GM12878 (cell line): Measurements from ENCODE around the gene ARHGDIG. TPM values are rescaled to one million over a fixed set of nuclear protein-coding genes. Genes with fewer than 3 reads are reported as not detected.
A peak's percentile ranks its signal among the peaks of the same experiment; 100 is the strongest.

Source experiments
- ATAC-seq: fragments of 200-7000 bp; cut with Tn5 transposase; 3 replicates; pipeline ENCODE4 v1.9.1; 2020; ENCODE audit warnings: mild to moderate bottlenecking, moderate library complexity
- BruUV-seq: library from RNA; stranded (reverse); fragments of 400-500 nt; replicated peaks from 2 replicates; lab custom pipeline; 2021; lab: Mats Ljungman, UMichigan
- CTCF ChIA-PET: fragments of 300-600 bp; sonication (Branson Sonifier 250); formaldehyde crosslinking; extraction: SDS; loops from one replicate; lab custom pipeline; 2021; ENCODE audit warnings: inconsistent platforms; lab: Yijun Ruan, JAX
- POLR2A ChIA-PET: fragments of 350-600 bp; formaldehyde crosslinking; extraction: SDS; loops from one replicate; lab custom pipeline; 2021; ENCODE audit warnings: inconsistent platforms; lab: Charles Lee
- RAD21 ChIA-PET: fragments of 300-600 bp; sonication (Branson Sonifier 250); formaldehyde crosslinking; loops from one replicate; lab custom pipeline; 2023; ENCODE audit warnings: antibody characterized with exemption; ENCODE audit not compliant: unreplicated experiment; lab: Charles Lee
- SMC1A ChIA-PET: fragments of 300-600 bp; sonication (Branson Sonifier 250); formaldehyde crosslinking; loops from one replicate; lab custom pipeline; 2023; ENCODE audit not compliant: unreplicated experiment, uncharacterized antibody; lab: Charles Lee
- DNase-seq: peaks from one replicate; pipeline ENCODE4 v3.0.0-alpha.2; 2011; ENCODE audit warnings: low read depth, low spot score
- FAIRE-seq: peaks from 3 replicates; lab custom pipeline; 2011; peaks lifted over from hg19 to GRCh38; lab: Jason Lieb, UNC
- H2AFZ ChIP-seq: 2 replicates; pipeline ENCODE4 v1.6.0; 2011; ENCODE audit warnings: low read depth, low read length, control low read depth; ENCODE audit not compliant: control insufficient read depth
- H3K27ac ChIP-seq: 2 replicates; pipeline ENCODE4 v1.5.1; 2011; ENCODE audit warnings: control low read depth; ENCODE audit not compliant: control insufficient read depth, insufficient read depth
- H3K27me3 ChIP-seq, 2 experiments: replicated peaks in 1 of 2; 2 replicates each; pipeline versions ENCODE4 v1.6.0 to v1.6.1; 2011; ENCODE audit warnings: low read length in 1 of 2; ENCODE audit not compliant: control insufficient read depth in 2 of 2, insufficient read depth in 2 of 2
- H3K36me3 ChIP-seq, 2 experiments: 2 replicates each; pipeline ENCODE4 v1.5.1; 2011; ENCODE audit warnings: low read length in 1 of 2; ENCODE audit not compliant: control insufficient read depth in 2 of 2, insufficient read depth in 2 of 2
- H3K4me1 ChIP-seq: 2 replicates; pipeline ENCODE4 v1.6.1; 2011; ENCODE audit warnings: mild to moderate bottlenecking, low read length, moderate library complexity, mixed read lengths; ENCODE audit not compliant: control insufficient read depth, insufficient read depth
- H3K4me2 ChIP-seq: 2 replicates; pipeline ENCODE4 v1.6.0; 2011; ENCODE audit warnings: control low read depth; ENCODE audit not compliant: control insufficient read depth, insufficient read depth
- H3K4me3 ChIP-seq: fragments of 200-600 bp; sonication (generic); 2 replicates; pipeline ENCODE4 v1.5.1; 2016
- H3K79me2 ChIP-seq: 2 replicates; pipeline ENCODE4 v1.6.0; 2011; ENCODE audit warnings: low read length; ENCODE audit not compliant: control insufficient read depth, insufficient read depth
- H3K9ac ChIP-seq: 2 replicates; pipeline ENCODE4 v1.8.0; 2011; ENCODE audit warnings: low read length, control low read depth, mixed read lengths; ENCODE audit not compliant: control insufficient read depth, insufficient read depth
- H3K9me3 ChIP-seq: replicated peaks from 3 replicates; pipeline ENCODE4 v1.5.1; 2011; ENCODE audit warnings: mild to moderate bottlenecking, low read length; ENCODE audit not compliant: control insufficient read depth, insufficient read depth
- H4K20me1 ChIP-seq: 2 replicates; pipeline ENCODE4 v1.6.0; 2011; ENCODE audit not compliant: control insufficient read depth, insufficient read depth
- CEBPZ ChIP-seq: fragments of 150-350 bp; IDR thresholded peaks from 2 replicates; pipeline ENCODE4 v1.6.1; 2016; ENCODE audit warnings: low read depth, low read length
- EZH2 ChIP-seq: IDR thresholded peaks from 2 replicates; pipeline ENCODE4 v1.6.1; 2012; ENCODE audit warnings: low read depth, mild to moderate bottlenecking, control low read depth, inconsistent platforms, low read length, borderline replicate concordance; ENCODE audit not compliant: control insufficient read depth
- NR2C2 ChIP-seq: IDR thresholded peaks from 2 replicates; pipeline ENCODE4 v1.6.1; 2011; ENCODE audit warnings: borderline replicate concordance, low read depth; ENCODE audit not compliant: control insufficient read depth, insufficient read length
- NR2F1 ChIP-seq: fragments of 450-650 bp; conservative IDR thresholded peaks from 2 replicates; pipeline ENCODE4 v1.6.1; 2017; ENCODE audit warnings: mild to moderate bottlenecking
- RAD21 ChIP-seq: IDR thresholded peaks from 2 replicates; pipeline ENCODE4 v1.6.1; 2011; ENCODE audit warnings: mild to moderate bottlenecking, low read depth, low read length, moderate library complexity; ENCODE audit not compliant: insufficient read depth
- TCF3 ChIP-seq: IDR thresholded peaks from 2 replicates; pipeline ENCODE4 v1.6.1; 2012; ENCODE audit warnings: low read depth, mild to moderate bottlenecking, low read length, borderline replicate concordance; ENCODE audit not compliant: insufficient read depth
- ZNF207 ChIP-seq: fragments of 450-650 bp; IDR thresholded peaks from 2 replicates; pipeline ENCODE4 v1.6.1; 2014; ENCODE audit warnings: antibody characterized with exemption, mild to moderate bottlenecking, borderline replicate concordance
- ZZZ3 ChIP-seq: IDR thresholded peaks from 2 replicates; pipeline ENCODE4 v1.6.1; 2011; ENCODE audit warnings: low read depth; ENCODE audit not compliant: control insufficient read depth, insufficient read length
- WGBS: methylation state at CpG from one replicate; pipeline ENCODE4 v1.1.6; 2016; ENCODE audit warnings: low lambda C conversion rate; ENCODE audit not compliant: insufficient replicate concordance, insufficient coverage; ENCODE audit errors: missing lambda C conversion rate; 5-methylcytosine and 5-hydroxymethylcytosine counted together
- in situ Hi-C: fragments of 300-500 bp; cut with MboI; formaldehyde crosslinking; loops from 9 replicates; pipeline ENCODE4 v1.14.3; 2018; ENCODE audit warnings: mixed read lengths
- intact Hi-C: fragments of 100-400 bp; cut with micrococcal nuclease; formaldehyde crosslinking; loops from one replicate; pipeline ENCODE4 v1.14.2; 2022; ENCODE audit not compliant: unreplicated experiment
- polyA plus RNA-seq, 11 experiments: library from polyadenylated mRNA; depleted of rRNA in 4 of 11; unstranded in 6 of 11; stranded (reverse) in 5 of 11; fragments of >200 nt; fragmentation: Nextera tagmentation in 4 of 11; fragmentation: Illumina TruSeq in 1 of 11; extraction: Ambion mirVana in 4 of 11; extraction: Trizol in 1 of 11; gene quantifications; 1 replicate in 1 of 11; 2 replicates in 10 of 11; pipeline versions ENCODE4 v1.2.1 to v1.2.3, GENCODE V29; 2011 to 2016; ENCODE audit warnings: inconsistent platforms in 2 of 11, missing spikeins in 2 of 11, low read depth in 1 of 11
- total RNA-seq, 4 experiments: library from RNA; depleted of rRNA in 3 of 4; stranded (reverse); fragments of >200 nt in 3 of 4; fragmentation: Illumina TruSeq in 1 of 4; extraction: Trizol in 1 of 4; gene quantifications; 2 replicates each; pipeline versions ENCODE4 v1.2.1 to v1.2.3, GENCODE V29; 2013 to 2021
- TF ChIP-seq, protein P1 (sequence below): IDR thresholded peaks from 2 replicates; pipeline ENCODE4 v1.6.1; 2012; ENCODE audit warnings: low read depth, low read length, improper control_type of control experiment
- TF ChIP-seq, protein P2 (sequence below): IDR thresholded peaks from 2 replicates; pipeline ENCODE4 v1.6.1; 2012; ENCODE audit warnings: low read length, inconsistent platforms
- TF ChIP-seq, protein P3 (sequence below): fragments of 150-350 bp; IDR thresholded peaks from 2 replicates; pipeline ENCODE4 v1.6.1; 2014; ENCODE audit warnings: mild to moderate bottlenecking, low read depth, low read length
- TF ChIP-seq, protein P4 (sequence below): IDR thresholded peaks from 2 replicates; pipeline ENCODE4 v1.6.1; 2011; ENCODE audit warnings: borderline replicate concordance, low read depth, mild to moderate bottlenecking, moderate library complexity, mixed read lengths, low read length; ENCODE audit not compliant: insufficient read depth; ENCODE audit errors: extremely low read length

ARHGDIG gene
- total and polyA plus RNA-seq, 10 of the 15 experiments (the other 5 are each of a cell fraction or from before 2014, with no cell fraction given) = not detected

- TF ChIP-seq, protein P1, sequence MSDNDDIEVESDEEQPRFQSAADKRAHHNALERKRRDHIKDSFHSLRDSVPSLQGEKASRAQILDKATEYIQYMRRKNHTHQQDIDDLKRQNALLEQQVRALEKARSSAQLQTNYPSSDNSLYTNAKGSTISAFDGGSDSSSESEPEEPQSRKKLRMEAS = peak; percentile 10; the same call in 1 of the 2 replicates
Observed at GRCh38 chr16:234468-235305, 45.7 kb upstream of the ARHGDIG start, which contains the start of gene FAM234A (continued).

GRCh38 chr16:239948-240277, 40.5 kb upstream of the ARHGDIG start:
- Histone ChIP-seq H2AFZ (no peak overlapping the region), H3K9ac (no peak overlapping the region), H4K20me1 (no peaks in the 10 kb centered on the region), H3K9me3 (no peaks in the 10 kb centered on the region), H3K36me3 (no peaks in the 10 kb centered on the region; a peak in 1 of 4 replicates), H3K79me2 (peaks cover 5% of the 10 kb centered on the region), H3K27me3 (no peaks in the 10 kb centered on the region), H3K4me2 (peak overlapping the region; percentile 45; the same call in 1 of the 2 replicates), H3K4me1 (peaks cover 23% of the 10 kb centered on the region), H3K27ac (peak overlapping the region; percentile 5; the same call in 1 of the 2 replicates), H3K4me3 (no peak overlapping the region)
- ChIA-PET SMC1A (interaction anchor here (0.7 to 2.1 kb wide), 7 partner anchors 9 to 1599 kb away, joined by 3 to 10 read pairs (median 4); partner anchors contain the start of gene LUC7L), RAD21 (interaction anchor here (1.4 kb wide), 1 partner anchor 109 kb away, joined by 5 read pairs; no protein-coding TSS in a partner anchor), CTCF (interaction anchor here (1.5 to 2.0 kb wide), 2 partner anchors 9 to 12 kb away, joined by 4 to 7 read pairs; no protein-coding TSS in a partner anchor), POLR2A (interaction anchor here (0.5 to 2.0 kb wide), 4 partner anchors 11 to 156 kb away, joined by 4 to 11 read pairs (median 8); partner anchors contain the start of gene LUC7L)
- FAIRE-seq (no peak), DNase-seq (no peak), ATAC-seq (no peak)
- in situ Hi-C loops (no loop called here), intact Hi-C loops (no loop called here)
- 93% methylated on average over 3 of the region's 3 CpGs for WGBS
- no TSS peak for BruUV-seq
- TF ChIP-seq TCF3 (no peak), CEBPZ (no peak), ZZZ3 (no peak), NR2F1 (no peak), EZH2 (no peak), ZNF207 (no peak), NR2C2 (no peak), RAD21 (no peak)
- TF ChIP-seq, protein P2, sequence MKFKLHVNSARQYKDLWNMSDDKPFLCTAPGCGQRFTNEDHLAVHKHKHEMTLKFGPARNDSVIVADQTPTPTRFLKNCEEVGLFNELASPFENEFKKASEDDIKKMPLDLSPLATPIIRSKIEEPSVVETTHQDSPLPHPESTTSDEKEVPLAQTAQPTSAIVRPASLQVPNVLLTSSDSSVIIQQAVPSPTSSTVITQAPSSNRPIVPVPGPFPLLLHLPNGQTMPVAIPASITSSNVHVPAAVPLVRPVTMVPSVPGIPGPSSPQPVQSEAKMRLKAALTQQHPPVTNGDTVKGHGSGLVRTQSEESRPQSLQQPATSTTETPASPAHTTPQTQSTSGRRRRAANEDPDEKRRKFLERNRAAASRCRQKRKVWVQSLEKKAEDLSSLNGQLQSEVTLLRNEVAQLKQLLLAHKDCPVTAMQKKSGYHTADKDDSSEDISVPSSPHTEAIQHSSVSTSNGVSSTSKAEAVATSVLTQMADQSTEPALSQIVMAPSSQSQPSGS = no peak
- TF ChIP-seq, protein P3, sequence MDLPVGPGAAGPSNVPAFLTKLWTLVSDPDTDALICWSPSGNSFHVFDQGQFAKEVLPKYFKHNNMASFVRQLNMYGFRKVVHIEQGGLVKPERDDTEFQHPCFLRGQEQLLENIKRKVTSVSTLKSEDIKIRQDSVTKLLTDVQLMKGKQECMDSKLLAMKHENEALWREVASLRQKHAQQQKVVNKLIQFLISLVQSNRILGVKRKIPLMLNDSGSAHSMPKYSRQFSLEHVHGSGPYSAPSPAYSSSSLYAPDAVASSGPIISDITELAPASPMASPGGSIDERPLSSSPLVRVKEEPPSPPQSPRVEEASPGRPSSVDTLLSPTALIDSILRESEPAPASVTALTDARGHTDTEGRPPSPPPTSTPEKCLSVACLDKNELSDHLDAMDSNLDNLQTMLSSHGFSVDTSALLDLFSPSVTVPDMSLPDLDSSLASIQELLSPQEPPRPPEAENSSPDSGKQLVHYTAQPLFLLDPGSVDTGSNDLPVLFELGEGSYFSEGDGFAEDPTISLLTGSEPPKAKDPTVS = no peak
- TF ChIP-seq, protein P4, sequence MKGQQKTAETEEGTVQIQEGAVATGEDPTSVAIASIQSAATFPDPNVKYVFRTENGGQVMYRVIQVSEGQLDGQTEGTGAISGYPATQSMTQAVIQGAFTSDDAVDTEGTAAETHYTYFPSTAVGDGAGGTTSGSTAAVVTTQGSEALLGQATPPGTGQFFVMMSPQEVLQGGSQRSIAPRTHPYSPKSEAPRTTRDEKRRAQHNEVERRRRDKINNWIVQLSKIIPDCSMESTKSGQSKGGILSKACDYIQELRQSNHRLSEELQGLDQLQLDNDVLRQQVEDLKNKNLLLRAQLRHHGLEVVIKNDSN = no peak
